Neural crest cell (in vitro differentiated cells): Measurements from ENCODE around the gene TBC1D5. TPM values are rescaled to one million over a fixed set of nuclear protein-coding genes. Genes with fewer than 3 reads are reported as not detected.

Experiments used
- DNase-seq: peaks from one replicate; pipeline ENCODE4 v3.0.0; 2021; ENCODE audit warnings: low read depth, mixed read lengths, low spot score
- H3K27ac Mint-ChIP-seq: one replicate; pipeline ENCODE4 v1.8.0; 2021; ENCODE audit warnings: mild to moderate bottlenecking, mixed read lengths; ENCODE audit not compliant: unreplicated experiment
- H3K27me3 Mint-ChIP-seq: 2 replicates; pipeline ENCODE4 v1.8.0; 2021; ENCODE audit warnings: low read depth, mild to moderate bottlenecking, mixed read lengths
- H3K36me3 Mint-ChIP-seq: 2 replicates; pipeline ENCODE4 v1.8.0; 2021; ENCODE audit warnings: low read depth, mild to moderate bottlenecking, mixed read lengths
- H3K4me1 Mint-ChIP-seq: 2 replicates; pipeline ENCODE4 v1.8.0; 2021; ENCODE audit warnings: mixed read lengths
- H3K4me3 Mint-ChIP-seq: one replicate; pipeline ENCODE4 v1.8.0; 2021; ENCODE audit warnings: mild to moderate bottlenecking, mixed read lengths
- H3K9me3 Mint-ChIP-seq: 2 replicates; pipeline ENCODE4 v1.8.0; 2021; ENCODE audit warnings: mixed read lengths
- total RNA-seq: library from RNA; stranded (reverse); gene quantifications from 2 replicates; pipeline ENCODE4 v1.2.1, GENCODE V29; 2021
- TF ChIP-seq, protein P1 (sequence below): fragments of 200-600 bp; sonication (generic); conservative IDR thresholded peaks from 2 replicates; pipeline ENCODE4 v1.5.0; 2021; ENCODE audit warnings: antibody characterized with exemption, mild to moderate bottlenecking

TBC1D5 gene
- total RNA-seq, 1 donor from 2014 or later: 51.2 TPM

DNA sequence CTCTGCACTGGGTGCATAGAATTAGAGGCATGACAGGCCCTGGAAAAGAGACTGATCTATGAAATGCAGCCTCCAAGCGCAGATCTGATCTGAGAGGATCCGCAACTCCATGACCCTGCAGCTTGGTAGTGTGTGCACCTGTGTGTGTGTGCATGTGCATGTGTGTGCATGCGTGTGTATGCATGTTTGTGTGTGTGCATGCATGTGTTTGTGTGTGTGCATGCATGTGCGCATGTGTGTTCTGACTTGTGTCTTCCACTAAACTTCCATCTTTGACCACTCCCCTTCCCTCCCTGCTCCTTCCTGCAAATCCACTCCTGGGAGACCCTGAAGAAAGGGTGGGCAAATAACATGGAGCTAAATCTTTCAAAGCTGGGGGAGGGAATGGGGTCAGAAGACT, 600.7 kb downstream of the TBC1D5 start:
- Mint-ChIP-seq H3K4me3 (no peak overlapping the region), H3K27ac (no peak overlapping the region), H3K4me1 (no peaks in the 10 kb centered on the region), H3K36me3 (no peaks in the 10 kb centered on the region), H3K27me3 (no peaks in the 10 kb centered on the region), H3K9me3 (no peaks in the 10 kb centered on the region)
- TF ChIP-seq, protein P1, sequence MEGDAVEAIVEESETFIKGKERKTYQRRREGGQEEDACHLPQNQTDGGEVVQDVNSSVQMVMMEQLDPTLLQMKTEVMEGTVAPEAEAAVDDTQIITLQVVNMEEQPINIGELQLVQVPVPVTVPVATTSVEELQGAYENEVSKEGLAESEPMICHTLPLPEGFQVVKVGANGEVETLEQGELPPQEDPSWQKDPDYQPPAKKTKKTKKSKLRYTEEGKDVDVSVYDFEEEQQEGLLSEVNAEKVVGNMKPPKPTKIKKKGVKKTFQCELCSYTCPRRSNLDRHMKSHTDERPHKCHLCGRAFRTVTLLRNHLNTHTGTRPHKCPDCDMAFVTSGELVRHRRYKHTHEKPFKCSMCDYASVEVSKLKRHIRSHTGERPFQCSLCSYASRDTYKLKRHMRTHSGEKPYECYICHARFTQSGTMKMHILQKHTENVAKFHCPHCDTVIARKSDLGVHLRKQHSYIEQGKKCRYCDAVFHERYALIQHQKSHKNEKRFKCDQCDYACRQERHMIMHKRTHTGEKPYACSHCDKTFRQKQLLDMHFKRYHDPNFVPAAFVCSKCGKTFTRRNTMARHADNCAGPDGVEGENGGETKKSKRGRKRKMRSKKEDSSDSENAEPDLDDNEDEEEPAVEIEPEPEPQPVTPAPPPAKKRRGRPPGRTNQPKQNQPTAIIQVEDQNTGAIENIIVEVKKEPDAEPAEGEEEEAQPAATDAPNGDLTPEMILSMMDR: no peak
- no peak for DNase-seq

- no peak overlapping the region for H3K27ac Mint-ChIP-seq
- H3K9me3 Mint-ChIP-seq: no peaks in the 10 kb centered on the region
- TF ChIP-seq, protein P1: no peak
- no peaks in the 10 kb centered on the region for H3K4me1 Mint-ChIP-seq
- no peak for DNase-seq
- H3K4me3 Mint-ChIP-seq: no peak overlapping the region
- H3K27me3 Mint-ChIP-seq: no peaks in the 10 kb centered on the region
- no peaks in the 10 kb centered on the region for H3K36me3 Mint-ChIP-seq
Observed at GRCh38 chr3:17140670-17141505, 601.5 kb downstream of the TBC1D5 start.

GRCh38 chr3:17138246-17139039, 604.0 kb downstream of the TBC1D5 start:
- Mint-ChIP-seq H3K4me3 (no peak overlapping the region), H3K9me3 (peaks cover 4% of the 10 kb centered on the region), H3K4me1 (no peaks in the 10 kb centered on the region), H3K27me3 (no peaks in the 10 kb centered on the region), H3K27ac (no peak overlapping the region), H3K36me3 (no peaks in the 10 kb centered on the region)
- no peak for DNase-seq
- TF ChIP-seq, protein P1: no peak

DNA sequence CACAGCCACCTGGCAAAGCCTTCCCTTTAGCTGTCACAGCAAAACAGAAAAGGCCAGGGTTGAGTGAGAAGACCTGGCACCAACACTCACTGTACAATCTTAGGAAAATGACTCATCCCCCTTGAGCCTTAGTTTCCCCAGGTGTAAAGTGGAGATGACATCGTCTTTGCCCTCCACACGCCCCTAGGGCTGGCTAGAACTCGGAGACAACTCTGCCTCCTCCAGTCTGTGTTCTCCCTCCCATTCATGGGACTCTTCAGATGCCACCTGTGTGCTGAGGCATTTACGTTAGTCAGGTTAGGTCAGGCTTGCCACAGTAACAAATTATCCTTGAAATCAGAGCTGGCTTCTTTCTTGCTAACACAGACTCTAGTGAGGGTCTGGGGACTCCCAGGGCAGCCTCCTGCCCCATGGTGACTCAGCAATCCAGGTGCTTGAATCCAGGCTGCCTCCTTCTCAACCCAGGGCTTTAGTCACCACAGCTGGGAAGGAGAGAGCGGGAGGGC, 605.1 kb downstream of the TBC1D5 start:
- no peak overlapping the region for H3K4me3 Mint-ChIP-seq
- peaks cover 4% of the 10 kb centered on the region for H3K9me3 Mint-ChIP-seq
- no peak for DNase-seq
- TF ChIP-seq, protein P1: no peak
- no peaks in the 10 kb centered on the region for H3K36me3 Mint-ChIP-seq
- no peaks in the 10 kb centered on the region for H3K4me1 Mint-ChIP-seq
- no peaks in the 10 kb centered on the region for H3K27me3 Mint-ChIP-seq
- H3K27ac Mint-ChIP-seq: no peak overlapping the region

DNA sequence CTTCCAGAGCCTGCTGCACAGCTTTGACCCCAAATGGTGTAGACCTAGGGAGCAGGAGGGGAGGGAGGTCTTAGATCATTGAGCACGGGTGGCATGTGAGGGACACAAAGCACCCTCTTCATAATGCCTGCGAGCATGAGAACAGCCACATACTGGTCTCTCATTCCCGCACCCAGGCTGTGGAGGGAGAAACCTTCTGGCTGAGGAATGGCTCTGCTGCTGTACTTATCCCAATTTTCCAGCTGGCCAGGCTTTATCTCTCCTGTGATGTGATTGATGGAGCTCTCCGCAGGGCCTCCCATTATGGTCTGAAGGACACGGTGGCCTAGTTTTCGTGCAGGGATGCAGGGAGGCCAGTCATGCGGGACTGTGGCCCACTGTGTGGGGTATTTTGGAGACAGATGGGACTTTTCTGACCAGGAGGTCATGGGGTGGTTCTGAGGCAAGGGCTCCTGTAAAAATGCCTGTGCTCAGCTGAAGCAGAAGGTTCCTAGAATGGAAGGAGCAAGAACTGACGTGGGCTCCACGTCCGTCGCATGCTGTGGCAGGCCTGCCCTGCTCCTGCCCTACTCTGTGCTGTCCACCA, 606.2 kb downstream of the TBC1D5 start:
- Mint-ChIP-seq H3K36me3 (no peaks in the 10 kb centered on the region), H3K27ac (no peak overlapping the region), H3K9me3 (peaks cover 4% of the 10 kb centered on the region), H3K4me1 (no peaks in the 10 kb centered on the region), H3K27me3 (no peaks in the 10 kb centered on the region), H3K4me3 (no peak overlapping the region)
- no peak for DNase-seq
- TF ChIP-seq, protein P1: no peak
